K562 (cell line): ENCODE results near the gene ITSN1. TPM values are rescaled to one million over a fixed set of nuclear protein-coding genes. Genes with fewer than 3 reads are reported as not detected.

Source experiments
- BRD9 ChIP-seq: fragments of 450-650 bp; IDR thresholded peaks from 2 replicates; pipeline ENCODE4 v1.6.1; 2018; ENCODE audit warnings: low read depth; ENCODE audit not compliant: partially characterized antibody
- DLX4 ChIP-seq: fragments of 250-450 bp; sonication (Bioruptor Pico); IDR thresholded peaks from 2 replicates; pipeline ENCODE4 v1.6.1; 2021; ENCODE audit warnings: mild to moderate bottlenecking
- E2F5 ChIP-seq: sonication (generic); formaldehyde crosslinking; IDR thresholded peaks from 2 replicates; pipeline ENCODE4 v1.8.0; 2022; ENCODE audit warnings: mild to moderate bottlenecking, missing genetic modification reagents
- GTF2B ChIP-seq: IDR thresholded peaks from 2 replicates; pipeline ENCODE4 v1.6.1; 2011; ENCODE audit not compliant: insufficient read length; ENCODE audit errors: extremely low read depth
- HCFC1 ChIP-seq: IDR thresholded peaks from 2 replicates; pipeline ENCODE4 v1.6.1; 2012; ENCODE audit warnings: low read depth, low read length, improper control_type of control experiment
- NCOA6 ChIP-seq: fragments of 450-650 bp; IDR thresholded peaks from 2 replicates; pipeline ENCODE4 v1.6.1; 2017; ENCODE audit warnings: mild to moderate bottlenecking
- OTX1 ChIP-seq: fragments of 450-650 bp; formaldehyde crosslinking; IDR thresholded peaks from 2 replicates; pipeline ENCODE4 v1.4.0; 2022; ENCODE audit warnings: mild to moderate bottlenecking
- PHF21A ChIP-seq: fragments of 450-650 bp; IDR thresholded peaks from 2 replicates; pipeline ENCODE4 v1.6.1; 2017; ENCODE audit warnings: low read depth, borderline replicate concordance
- PRPF4 ChIP-seq: fragments of 200-400 bp; formaldehyde crosslinking; IDR thresholded peaks from one replicate; pipeline ENCODE4 v1.6.1; 2017; ENCODE audit warnings: low read length, low read depth, mild to moderate bottlenecking; ENCODE audit not compliant: insufficient read depth, poor library complexity, severe bottlenecking
- PTRF ChIP-seq: fragments of 450-650 bp; IDR thresholded peaks from 2 replicates; pipeline ENCODE4 v1.6.1; 2016; ENCODE audit warnings: mild to moderate bottlenecking, missing genetic modification characterization, missing compliant biosample characterization
- PYGO2 ChIP-seq: fragments of 450-650 bp; IDR thresholded peaks from 2 replicates; pipeline ENCODE4 v1.6.1; 2016; ENCODE audit warnings: mild to moderate bottlenecking, missing genetic modification characterization, moderate library complexity, missing compliant biosample characterization
- SRF ChIP-seq, 2 experiments: fragments of 250-450, 450-650 bp in 1 of 2; sonication (Bioruptor Pico) in 1 of 2; sonication (generic) in 1 of 2; formaldehyde crosslinking; IDR thresholded peaks; 2 replicates each; pipeline versions ENCODE4 v1.5.0 to v1.5.1; 2020 to 2022; ENCODE audit warnings: mild to moderate bottlenecking in 1 of 2, missing genetic modification reagents in 1 of 2
- TBP ChIP-seq: optimal IDR thresholded peaks from 2 replicates; pipeline ENCODE3; 2011; ENCODE audit warnings: low read depth, low read length, improper control_type of control experiment
- TCF3 ChIP-seq: sonication (generic); formaldehyde crosslinking; IDR thresholded peaks from 2 replicates; pipeline ENCODE4 v1.4.0; 2020; ENCODE audit warnings: mild to moderate bottlenecking, missing genetic modification reagents
- TFAP4 ChIP-seq: sonication (generic); formaldehyde crosslinking; IDR thresholded peaks from 2 replicates; pipeline ENCODE4 v1.8.0; 2022; ENCODE audit warnings: missing genetic modification reagents, mild to moderate bottlenecking, moderate library complexity, borderline replicate concordance
- YY1 ChIP-seq, 3 experiments: IDR thresholded peaks; 2 replicates each; pipeline ENCODE4 v1.6.1; 2011; ENCODE audit warnings: low read length in 2 of 3, mild to moderate bottlenecking in 2 of 3, moderate library complexity in 2 of 3, borderline replicate concordance in 1 of 3, control low read depth in 1 of 3, low read depth in 1 of 3; ENCODE audit not compliant: insufficient read depth in 3 of 3, insufficient replicate concordance in 2 of 3, control insufficient read depth in 1 of 3, insufficient read length in 1 of 3; ENCODE audit errors: extremely low read depth in 1 of 3
- ZBTB33 ChIP-seq: sonication (generic); formaldehyde crosslinking; IDR thresholded peaks from 2 replicates; pipeline ENCODE4 v1.8.1; 2023; ENCODE audit warnings: mild to moderate bottlenecking, missing genetic modification reagents
- ZKSCAN3 ChIP-seq: fragments of 250-450 bp; sonication (Bioruptor Pico); IDR thresholded peaks from 2 replicates; pipeline ENCODE4 v1.4.0; 2020
- ZNF311 ChIP-seq: fragments of 250-450 bp; sonication (Bioruptor Pico); IDR thresholded peaks from 2 replicates; pipeline ENCODE4 v1.4.0; 2020; ENCODE audit warnings: mild to moderate bottlenecking, moderate library complexity
- ZNF395 ChIP-seq: fragments of 200-800 bp; sonication (Bioruptor generic); IDR thresholded peaks from 2 replicates; pipeline ENCODE4 v1.6.1; 2017; ENCODE audit warnings: missing genetic modification characterization, missing compliant biosample characterization
- ZNF436 ChIP-seq: fragments of 250-450, 450-650 bp; sonication (Bioruptor Pico); formaldehyde crosslinking; IDR thresholded peaks from 2 replicates; pipeline ENCODE4 v1.7.0; 2020; ENCODE audit warnings: mild to moderate bottlenecking
- ZZZ3 ChIP-seq: fragments of 450-650 bp; IDR thresholded peaks from 2 replicates; pipeline ENCODE4 v1.6.1; 2016; ENCODE audit warnings: antibody characterized with exemption, mild to moderate bottlenecking, moderate library complexity
- polyA plus RNA-seq, 8 experiments: library from polyadenylated mRNA; depleted of rRNA in 4 of 8; stranded (reverse) in 5 of 8; unstranded in 3 of 8; fragments of >200 nt; fragmentation: Nextera tagmentation in 2 of 8; fragmentation: Illumina TruSeq in 1 of 8; extraction: Ambion mirVana in 2 of 8; extraction: Trizol in 1 of 8; gene quantifications; 2 replicates each; pipeline versions ENCODE4 v1.2.1 to v1.2.3, GENCODE V29; 2011 to 2014; ENCODE audit warnings: inconsistent platforms in 1 of 8, missing spikeins in 1 of 8
- total RNA-seq, 7 experiments: library from RNA; depleted of rRNA in 6 of 7; stranded (reverse); fragments of >200 nt in 6 of 7; fragmentation: Illumina TruSeq in 2 of 7; extraction: Trizol in 2 of 7; gene quantifications; 2 replicates each; pipeline versions ENCODE4 v1.2.1 to v1.2.3, GENCODE V29; 2011 to 2021; ENCODE audit warnings: low replicate concordance in 1 of 7

Gene ITSN1
- total and polyA plus RNA-seq, 9 of the 15 experiments (the other 6 are each of a cell fraction or from before 2014, with no cell fraction given), result 1.1 to 12.6 (median 4.8) TPM

GRCh38 chr21:33761441-33762036, 119.2 kb downstream of the ITSN1 start (continued):
- no peak for TF ChIP-seq TBP
- no peak; the same call in 1 of the 2 replicates for TF ChIP-seq NCOA6
- no peak for TF ChIP-seq E2F5
- no peak for TF ChIP-seq ZBTB33 (CRISPR knock-in tag)
- peak; percentile 66 for TF ChIP-seq ZNF395 (CRISPR knock-in tag)
- TF ChIP-seq OTX1 (CRISPR knock-in tag), result no peak
- TF ChIP-seq DLX4 (CRISPR knock-in tag), result no peak
- no peak for TF ChIP-seq PTRF (tag)
- TF ChIP-seq HCFC1, result no peak
- TF ChIP-seq ZKSCAN3 (CRISPR knock-in tag), result no peak
- no peak for TF ChIP-seq SRF (CRISPR knock-in tag; IDR thresholded peaks at IDR 0.05)
- no peak for TF ChIP-seq PHF21A
- no peak for TF ChIP-seq TFAP4 (CRISPR knock-in tag)
- TF ChIP-seq GTF2B, result no peak
- TF ChIP-seq BRD9, result no peak
- TF ChIP-seq TCF3 (CRISPR knock-in tag), result no peak; the same call in 1 of the 2 replicates
- TF ChIP-seq ZNF311 (CRISPR knock-in tag), result no peak
- no peak for TF ChIP-seq ZZZ3
- TF ChIP-seq YY1 (IDR thresholded peaks at IDR 0.05; ENCODE audit: borderline replicate concordance in 1 of 3, control insufficient read depth in 1 of 3, extremely low read depth in 1 of 3, insufficient read depth in 3 of 3, insufficient read length in 1 of 3, insufficient replicate concordance in 2 of 3, low read depth in 1 of 3, low read length in 2 of 3), result no peak
- TF ChIP-seq PYGO2 (tag), result no peak
- no peak for TF ChIP-seq ZNF436 (CRISPR knock-in tag)
- TF ChIP-seq PRPF4, result no peak
